ENCODE data around the gene NFAT5. TPM values are rescaled to one million over a fixed set of nuclear protein-coding genes. Genes with fewer than 3 reads are reported as not detected.

The NFAT5 gene
- total and polyA plus RNA-seq, 9 of the 15 experiments (the other 6 are each of a cell fraction or from before 2014, with no cell fraction given) = 0.78 to 20.5 (median 12.4) TPM

- Histone ChIP-seq H3K9me3 (replicated peaks; ENCODE audit: control insufficient read depth, insufficient read depth, low read depth, low read length) (no peaks in the 10 kb centered on the region), H3K4me3 (no peak overlapping the region), H3K4me1 (replicated peaks in 1 of 2; ENCODE audit: control insufficient read depth in 2 of 2, insufficient read depth in 2 of 2, low read length in 2 of 2) (peaks cover 0 to 31% of the 10 kb centered on the region in 2 experiments; a peak in 2 of 5 replicates), H3K79me2 (ENCODE audit: control insufficient read depth, insufficient read depth, low read length) (peaks cover 82% of the 10 kb centered on the region), H3K36me3 (ENCODE audit: control insufficient read depth, insufficient read depth, low read length) (no peaks in the 10 kb centered on the region), H2AFZ (ENCODE audit: low read depth, low read length) (no peak overlapping the region), H3K4me2 (ENCODE audit: insufficient read depth, low read length) (no peak overlapping the region), H3K27ac (ENCODE audit: extremely low read depth, low read depth, low read length) (no peak overlapping the region), H3K27me3 (ENCODE audit: control insufficient read depth in 2 of 2, insufficient read depth in 2 of 2, low read length in 2 of 2) (no peaks in the 10 kb centered on the region), H3K9me1 (ENCODE audit: control insufficient read depth, insufficient read depth, low read length) (no peaks in the 10 kb centered on the region), H4K20me1 (replicated peaks; ENCODE audit: control insufficient read depth, insufficient read depth, low read length) (no peaks in the 10 kb centered on the region), H3K9ac (ENCODE audit: insufficient read depth in 1 of 2, low read depth in 2 of 2, low read length in 2 of 2) (no peak overlapping the region)
- ChIA-PET POLR2A (interaction anchor here (0.6 to 1.7 kb wide), 3 partner anchors 16 to 839 kb away, joined by 4 read pairs; no protein-coding TSS in a partner anchor), CTCF (ENCODE audit: low intra/inter-chr PET ratio) (no interaction called here)
- intact Hi-C loops (cut with micrococcal nuclease) = no loop called here
- BruUV-seq (replicated peaks) = no TSS peak
- ATAC-seq = no peak
- FAIRE-seq = no peak
- TF ChIP-seq, protein P1, sequence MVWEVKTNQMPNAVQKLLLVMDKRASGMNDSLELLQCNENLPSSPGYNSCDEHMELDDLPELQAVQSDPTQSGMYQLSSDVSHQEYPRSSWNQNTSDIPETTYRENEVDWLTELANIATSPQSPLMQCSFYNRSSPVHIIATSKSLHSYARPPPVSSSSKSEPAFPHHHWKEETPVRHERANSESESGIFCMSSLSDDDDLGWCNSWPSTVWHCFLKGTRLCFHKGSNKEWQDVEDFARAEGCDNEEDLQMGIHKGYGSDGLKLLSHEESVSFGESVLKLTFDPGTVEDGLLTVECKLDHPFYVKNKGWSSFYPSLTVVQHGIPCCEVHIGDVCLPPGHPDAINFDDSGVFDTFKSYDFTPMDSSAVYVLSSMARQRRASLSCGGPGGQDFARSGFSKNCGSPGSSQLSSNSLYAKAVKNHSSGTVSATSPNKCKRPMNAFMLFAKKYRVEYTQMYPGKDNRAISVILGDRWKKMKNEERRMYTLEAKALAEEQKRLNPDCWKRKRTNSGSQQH (CRISPR knock-in tag; IDR thresholded peaks at IDR 0.05) = no peak
- TF ChIP-seq JUN (IDR thresholded peaks at IDR 0.05; ENCODE audit: borderline replicate concordance, low read depth, low read length) (no peak), JUN (CRISPR knock-in tag; IDR thresholded peaks at IDR 0.05; ENCODE audit: borderline replicate concordance) (no peak), HNRNPUL1 (IDR thresholded peaks at IDR 0.05; ENCODE audit: low read length) (no peak), KLF16 (IDR thresholded peaks at IDR 0.05) (no peak), PHF21A (IDR thresholded peaks at IDR 0.05; ENCODE audit: borderline replicate concordance, low read depth) (no peak), ZNF780A (CRISPR knock-in tag; IDR thresholded peaks at IDR 0.05) (no peak), ZNF24 (IDR thresholded peaks at IDR 0.05) (no peak), HDAC6 (IDR thresholded peaks at IDR 0.05; ENCODE audit: low read depth, low read length) (no peak), ZNF449 (CRISPR knock-in tag; IDR thresholded peaks at IDR 0.05) (no peak), ZNF395 (CRISPR knock-in tag; IDR thresholded peaks at IDR 0.05) (no peak), ATF7 (IDR thresholded peaks at IDR 0.05) (no peak)
- TF ChIP-seq, protein P2, sequence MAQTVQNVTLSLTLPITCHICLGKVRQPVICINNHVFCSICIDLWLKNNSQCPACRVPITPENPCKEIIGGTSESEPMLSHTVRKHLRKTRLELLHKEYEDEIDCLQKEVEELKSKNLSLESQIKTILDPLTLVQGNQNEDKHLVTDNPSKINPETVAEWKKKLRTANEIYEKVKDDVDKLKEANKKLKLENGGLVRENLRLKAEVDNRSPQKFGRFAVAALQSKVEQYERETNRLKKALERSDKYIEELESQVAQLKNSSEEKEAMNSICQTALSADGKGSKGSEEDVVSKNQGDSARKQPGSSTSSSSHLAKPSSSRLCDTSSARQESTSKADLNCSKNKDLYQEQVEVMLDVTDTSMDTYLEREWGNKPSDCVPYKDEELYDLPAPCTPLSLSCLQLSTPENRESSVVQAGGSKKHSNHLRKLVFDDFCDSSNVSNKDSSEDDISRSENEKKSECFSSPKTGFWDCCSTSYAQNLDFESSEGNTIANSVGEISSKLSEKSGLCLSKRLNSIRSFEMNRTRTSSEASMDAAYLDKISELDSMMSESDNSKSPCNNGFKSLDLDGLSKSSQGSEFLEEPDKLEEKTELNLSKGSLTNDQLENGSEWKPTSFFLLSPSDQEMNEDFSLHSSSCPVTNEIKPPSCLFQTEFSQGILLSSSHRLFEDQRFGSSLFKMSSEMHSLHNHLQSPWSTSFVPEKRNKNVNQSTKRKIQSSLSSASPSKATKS (CRISPR knock-in tag; IDR thresholded peaks at IDR 0.05) = no peak
- in situ Hi-C loops (cut with MboI) = no loop called here
- DNase-seq (ENCODE audit: extremely low read depth in 1 of 4, low spot score in 3 of 4) = no peak
- WGBS (ENCODE audit: insufficient coverage, low coverage, missing lambda C conversion rate) = 86% methylated on average over 4 of the region's 4 CpGs
Observed at GRCh38 chr16:69593751-69594255, 28.0 kb downstream of the NFAT5 start.

Measured in K562 (cell line).